Hepatocyte (in vitro differentiated cells): ENCODE results near the gene AOAH. TPM values are rescaled to one million over a fixed set of nuclear protein-coding genes. Genes with fewer than 3 reads are reported as not detected.
A peak's percentile ranks its signal among the peaks of the same experiment; 100 is the strongest.

ENCODE experiments used
- DNase-seq: peaks from one replicate; pipeline ENCODE4 v3.0.0-alpha.2; 2016; ENCODE audit warnings: low spot score
- H2AFZ ChIP-seq: fragments of 200-600 bp; sonication (generic); 2 replicates; pipeline ENCODE4 v1.6.0; 2016; ENCODE audit warnings: antibody characterized with exemption, mild to moderate bottlenecking
- H3K27ac ChIP-seq: fragments of 200-600 bp; sonication (generic); 2 replicates; pipeline ENCODE4 v1.5.1; 2016; ENCODE audit warnings: mild to moderate bottlenecking
- H3K27me3 ChIP-seq: fragments of 200-600 bp; sonication (generic); 2 replicates; pipeline ENCODE4 v1.6.1; 2016
- H3K36me3 ChIP-seq: fragments of 200-600 bp; sonication (generic); replicated peaks from 2 replicates; pipeline ENCODE4 v1.5.1; 2016; ENCODE audit warnings: low read depth; ENCODE audit not compliant: insufficient read depth
- H3K4me1 ChIP-seq: fragments of 200-600 bp; sonication (generic); 2 replicates; pipeline ENCODE4 v1.5.1; 2016; ENCODE audit warnings: mild to moderate bottlenecking, moderate library complexity; ENCODE audit not compliant: insufficient read depth
- H3K4me2 ChIP-seq: fragments of 200-600 bp; sonication (generic); 2 replicates; pipeline ENCODE4 v1.6.0; 2016
- H3K4me3 ChIP-seq: fragments of 200-600 bp; sonication (generic); 2 replicates; pipeline ENCODE4 v1.5.1; 2016; ENCODE audit warnings: mild to moderate bottlenecking
- H3K79me2 ChIP-seq: fragments of 200-600 bp; sonication (generic); 2 replicates; pipeline ENCODE4 v1.6.0; 2017; ENCODE audit warnings: mild to moderate bottlenecking
- H3K9me2 ChIP-seq: fragments of 200-600 bp; sonication (generic); replicated peaks from 2 replicates; pipeline ENCODE4 v1.6.0; 2017; ENCODE audit warnings: mild to moderate bottlenecking; ENCODE audit not compliant: insufficient read depth
- H3K9me3 ChIP-seq: fragments of 200-600 bp; sonication (generic); 2 replicates; pipeline ENCODE4 v1.5.1; 2016; ENCODE audit warnings: low read depth, mild to moderate bottlenecking
- H4K20me1 ChIP-seq: fragments of 200-600 bp; sonication (generic); 2 replicates; pipeline ENCODE4 v1.6.0; 2016; ENCODE audit warnings: mild to moderate bottlenecking; ENCODE audit not compliant: insufficient read depth, poor library complexity, severe bottlenecking
- CTCF ChIP-seq: fragments of 200-600 bp; sonication (generic); IDR thresholded peaks from 2 replicates; pipeline ENCODE4 v1.5.1; 2016; ENCODE audit warnings: antibody characterized with exemption, mild to moderate bottlenecking; ENCODE audit not compliant: poor library complexity
- EZH2 ChIP-seq: fragments of 200-600 bp; sonication (generic); IDR thresholded peaks from 2 replicates; pipeline ENCODE4 v1.6.1; 2016; ENCODE audit warnings: antibody characterized with exemption, mild to moderate bottlenecking, borderline replicate concordance
- EZH2phosphoT487 ChIP-seq: fragments of 200-600 bp; sonication (generic); IDR thresholded peaks from one replicate; pipeline ENCODE4 v1.6.1; 2018; ENCODE audit warnings: antibody characterized with exemption, mild to moderate bottlenecking, low read depth, moderate library complexity; ENCODE audit not compliant: unreplicated experiment, severe bottlenecking
- WGBS: methylation state at CpG from one replicate; pipeline ENCODE4 v1.1.6; 2016; ENCODE audit warnings: low lambda C conversion rate; ENCODE audit errors: missing lambda C conversion rate; 5-methylcytosine and 5-hydroxymethylcytosine counted together
- polyA plus RNA-seq: library from polyadenylated mRNA; unstranded; fragments of >200 nt; fragmentation: Nextera tagmentation; extraction: Ambion mirVana; gene quantifications from 2 replicates; pipeline ENCODE4 v1.2.1, GENCODE V29; 2016
- total RNA-seq: library from RNA; depleted of rRNA; stranded (reverse); fragments of >200 nt; gene quantifications from 2 replicates; pipeline ENCODE4 v1.2.3, GENCODE V29; 2014

Gene AOAH
- total and polyA plus RNA-seq, 2 experiments from 2014 or later = 2.4 to 3.9 TPM

GRCh38 chr7:36761835-36762234 lies 37.5 kb upstream of the AOAH start:
- Histone ChIP-seq H3K9me2 (no peaks in the 10 kb centered on the region), H3K9me3 (no peaks in the 10 kb centered on the region), H3K27ac (peak overlapping the region; percentile 75), H3K4me1 (peaks cover 4% of the 10 kb centered on the region), H4K20me1 (no peaks in the 10 kb centered on the region), H3K36me3 (no peaks in the 10 kb centered on the region), H3K27me3 (no peaks in the 10 kb centered on the region), H3K4me2 (peak overlapping the region; percentile 37), H2AFZ (no peak overlapping the region), H3K79me2 (no peaks in the 10 kb centered on the region), H3K4me3 (no peak overlapping the region)
- DNase-seq = no peak
- TF ChIP-seq EZH2phosphoT487 (no peak), CTCF (no peak), EZH2 (no peak)
- 94% methylated on average over 2 of the region's 2 CpGs for WGBS

GRCh38 chr7:36760856-36761762 lies 36.8 kb upstream of the AOAH start:
- Histone ChIP-seq H3K9me3 (no peaks in the 10 kb centered on the region), H3K4me2 (peak overlapping the region; percentile 37), H3K79me2 (no peaks in the 10 kb centered on the region), H3K9me2 (no peaks in the 10 kb centered on the region), H3K27ac (peak overlapping the region; percentile 75), H3K4me3 (no peak overlapping the region), H2AFZ (no peak overlapping the region), H3K36me3 (no peaks in the 10 kb centered on the region), H3K27me3 (no peaks in the 10 kb centered on the region), H4K20me1 (no peaks in the 10 kb centered on the region), H3K4me1 (peaks cover 4% of the 10 kb centered on the region)
- no peak for TF ChIP-seq EZH2
- no peak for TF ChIP-seq EZH2phosphoT487
- TF ChIP-seq CTCF = no peak
- 72% methylated on average over 7 of the region's 7 CpGs for WGBS
- DNase-seq = peak; percentile 29

- H3K4me3 ChIP-seq = no peak overlapping the region
- DNase-seq = no peak
- no peaks in the 10 kb centered on the region for H3K9me2 ChIP-seq
- H3K4me1 ChIP-seq = peaks cover 4% of the 10 kb centered on the region
- no peaks in the 10 kb centered on the region for H4K20me1 ChIP-seq
- H3K27me3 ChIP-seq = no peaks in the 10 kb centered on the region
- no peak overlapping the region for H3K4me2 ChIP-seq
- no peaks in the 10 kb centered on the region for H3K79me2 ChIP-seq
- H3K9me3 ChIP-seq = no peaks in the 10 kb centered on the region
- H3K27ac ChIP-seq = no peak overlapping the region
- TF ChIP-seq CTCF (no peak), EZH2 (no peak), EZH2phosphoT487 (no peak)
- H2AFZ ChIP-seq = no peak overlapping the region
- H3K36me3 ChIP-seq = no peaks in the 10 kb centered on the region
- WGBS = 95% methylated on average over 1 of the region's 1 CpG
These were observed 34.6 kb upstream of the AOAH start for GRCh38 chr7:36758879-36759278.
